Ascending aorta (tissue), 2 donors: ENCODE results near the gene GRID2. TPM values are rescaled to one million over a fixed set of nuclear protein-coding genes. Genes with fewer than 3 reads are reported as not detected.

Source experiments
- DNase-seq, 2 donors: peaks; one replicate each; pipeline ENCODE4 v3.0.0-alpha.2; 2019; ENCODE audit warnings: low spot score in 2 of 2
- H3K27ac ChIP-seq, 2 donors: fragments of 200-600 bp; sonication (generic); one replicate each; pipeline ENCODE4 v1.5.1; 2016 to 2017; ENCODE audit warnings: mild to moderate bottlenecking in 1 of 2
- H3K27me3 ChIP-seq: fragments of 200-600 bp; sonication (generic); one replicate; pipeline ENCODE4 v1.5.1; 2017
- H3K36me3 ChIP-seq, 2 donors: fragments of 200-600 bp; sonication (generic); one replicate each; pipeline ENCODE4 v1.5.1; 2016
- H3K4me1 ChIP-seq, 2 donors: fragments of 200-600 bp; sonication (generic); one replicate each; pipeline ENCODE4 v1.5.1; 2016 to 2017; ENCODE audit warnings: mild to moderate bottlenecking in 1 of 2
- H3K4me3 ChIP-seq, 2 donors: fragments of 200-600 bp; sonication (generic); one replicate each; pipeline ENCODE4 v1.5.1; 2016 to 2017; ENCODE audit warnings: mild to moderate bottlenecking in 1 of 2
- H3K9me3 ChIP-seq, 2 donors: fragments of 200-600 bp; sonication (generic); one replicate each; pipeline ENCODE4 v1.5.1; 2016
- intact Hi-C: fragments of 100-400 bp; cut with DNase I; formaldehyde crosslinking; loops from one replicate; pipeline ENCODE4 v1.15.1; 2023
- total RNA-seq: library from RNA; depleted of rRNA; stranded (reverse); fragments of >200 nt; gene quantifications from one replicate; pipeline ENCODE4 v1.1.0, GENCODE V29; 2016
- TF ChIP-seq, protein P1 (sequence below), 3 experiments: fragments of 200-600 bp in 2 of 3; fragments of 450-650 bp in 1 of 3; sonication (generic) in 2 of 3; IDR thresholded peaks; one replicate each; pipeline ENCODE4 v1.5.1; 2016 to 2019; ENCODE audit warnings: antibody characterized with exemption in 3 of 3, mild to moderate bottlenecking in 1 of 3, moderate library complexity in 1 of 3

GRID2 gene
- total RNA-seq, 1 donor from 2014 or later = not detected

DNA sequence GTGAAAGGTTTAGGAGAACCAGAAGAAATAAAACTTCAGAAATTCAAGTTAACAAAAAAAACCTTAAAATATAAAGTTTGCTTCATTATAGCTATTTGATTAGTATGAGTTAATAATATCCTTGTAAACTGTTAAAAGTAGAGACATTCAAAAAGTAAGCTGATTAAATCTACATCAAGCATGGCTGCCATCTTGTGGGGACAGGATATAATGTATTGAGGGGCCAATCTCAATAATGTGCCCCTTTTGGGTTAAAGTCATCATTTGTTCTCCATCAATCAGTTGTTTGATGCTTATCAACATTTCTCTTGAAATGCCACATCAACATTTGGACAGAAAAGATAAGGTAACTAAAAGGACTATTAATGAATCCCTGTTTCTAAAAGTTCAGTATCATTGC, 4.6 kb upstream of the GRID2 start:
- no peak for DNase-seq
- H3K4me3 ChIP-seq = no peak overlapping the region
- TF ChIP-seq, protein P1, sequence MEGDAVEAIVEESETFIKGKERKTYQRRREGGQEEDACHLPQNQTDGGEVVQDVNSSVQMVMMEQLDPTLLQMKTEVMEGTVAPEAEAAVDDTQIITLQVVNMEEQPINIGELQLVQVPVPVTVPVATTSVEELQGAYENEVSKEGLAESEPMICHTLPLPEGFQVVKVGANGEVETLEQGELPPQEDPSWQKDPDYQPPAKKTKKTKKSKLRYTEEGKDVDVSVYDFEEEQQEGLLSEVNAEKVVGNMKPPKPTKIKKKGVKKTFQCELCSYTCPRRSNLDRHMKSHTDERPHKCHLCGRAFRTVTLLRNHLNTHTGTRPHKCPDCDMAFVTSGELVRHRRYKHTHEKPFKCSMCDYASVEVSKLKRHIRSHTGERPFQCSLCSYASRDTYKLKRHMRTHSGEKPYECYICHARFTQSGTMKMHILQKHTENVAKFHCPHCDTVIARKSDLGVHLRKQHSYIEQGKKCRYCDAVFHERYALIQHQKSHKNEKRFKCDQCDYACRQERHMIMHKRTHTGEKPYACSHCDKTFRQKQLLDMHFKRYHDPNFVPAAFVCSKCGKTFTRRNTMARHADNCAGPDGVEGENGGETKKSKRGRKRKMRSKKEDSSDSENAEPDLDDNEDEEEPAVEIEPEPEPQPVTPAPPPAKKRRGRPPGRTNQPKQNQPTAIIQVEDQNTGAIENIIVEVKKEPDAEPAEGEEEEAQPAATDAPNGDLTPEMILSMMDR (IDR thresholded peaks at IDR 0.05) = no peak
- no peaks in the 10 kb centered on the region for H3K4me1 ChIP-seq
- intact Hi-C loops = no loop called here
- H3K27ac ChIP-seq = no peak overlapping the region
- H3K27me3 ChIP-seq = no peaks in the 10 kb centered on the region
- H3K36me3 ChIP-seq = no peaks in the 10 kb centered on the region
- no peaks in the 10 kb centered on the region for H3K9me3 ChIP-seq

DNA sequence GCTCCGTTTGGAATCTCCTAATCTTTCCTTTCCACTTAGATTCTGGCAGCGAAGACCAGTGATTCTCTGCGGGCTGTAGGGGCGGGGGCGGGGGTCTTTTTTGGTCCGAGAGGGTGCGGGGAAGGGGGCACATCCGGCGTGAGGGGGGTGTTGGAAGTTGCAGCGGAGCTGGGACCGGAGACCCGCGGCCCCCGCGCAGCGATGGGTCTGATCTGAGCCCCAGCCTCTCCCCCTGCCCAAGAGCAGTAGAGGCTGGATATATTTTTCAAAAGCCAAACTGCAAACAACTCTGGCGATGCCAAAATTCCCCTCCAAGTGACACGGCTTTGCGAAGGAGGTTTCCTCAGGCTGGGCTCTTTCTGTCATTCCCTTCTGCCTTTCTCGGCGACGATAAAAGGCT, 355 bp downstream of the GRID2 start:
- peaks cover 4 to 9% of the 10 kb centered on the region in 2 donors for H3K4me1 ChIP-seq
- H3K4me3 ChIP-seq = peak overlapping the region; percentile 34 to 54
- intact Hi-C loops = no loop called here
- peaks cover 6% of the 10 kb centered on the region for H3K27me3 ChIP-seq
- DNase-seq = no peak
- no peaks in the 10 kb centered on the region for H3K9me3 ChIP-seq
- H3K27ac ChIP-seq = no peak overlapping the region
- TF ChIP-seq, protein P1 (IDR thresholded peaks at IDR 0.05) = no peak
- H3K36me3 ChIP-seq = no peaks in the 10 kb centered on the region

DNA sequence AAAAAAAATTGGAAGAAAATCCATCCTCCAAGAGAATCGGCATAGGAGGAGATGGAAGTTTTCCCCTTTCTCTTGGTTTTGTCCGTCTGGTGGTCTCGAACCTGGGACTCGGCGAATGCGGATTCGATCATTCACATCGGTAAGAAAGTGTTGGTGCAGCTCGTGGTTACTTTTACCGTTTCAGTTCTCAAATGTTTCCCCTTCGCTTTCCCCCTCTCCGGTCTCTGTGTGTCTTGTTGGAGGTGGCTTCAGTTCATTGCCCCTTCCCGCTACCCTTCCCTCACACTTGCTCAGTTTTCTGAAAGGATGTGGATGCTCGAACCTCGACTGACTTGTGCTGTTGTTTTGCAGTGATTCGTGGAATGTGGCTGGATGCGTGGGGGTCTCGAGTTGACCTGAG, 840 bp downstream of the GRID2 start:
- H3K27me3 ChIP-seq = peaks cover 6% of the 10 kb centered on the region
- H3K27ac ChIP-seq = no peak overlapping the region
- TF ChIP-seq, protein P1 (IDR thresholded peaks at IDR 0.05) = no peak
- no peaks in the 10 kb centered on the region for H3K9me3 ChIP-seq
- intact Hi-C loops = no loop called here
- no peaks in the 10 kb centered on the region for H3K36me3 ChIP-seq
- no peak for DNase-seq
- peak overlapping the region; percentile 34 to 54 for H3K4me3 ChIP-seq
- peaks cover 4 to 9% of the 10 kb centered on the region in 2 donors for H3K4me1 ChIP-seq

DNA sequence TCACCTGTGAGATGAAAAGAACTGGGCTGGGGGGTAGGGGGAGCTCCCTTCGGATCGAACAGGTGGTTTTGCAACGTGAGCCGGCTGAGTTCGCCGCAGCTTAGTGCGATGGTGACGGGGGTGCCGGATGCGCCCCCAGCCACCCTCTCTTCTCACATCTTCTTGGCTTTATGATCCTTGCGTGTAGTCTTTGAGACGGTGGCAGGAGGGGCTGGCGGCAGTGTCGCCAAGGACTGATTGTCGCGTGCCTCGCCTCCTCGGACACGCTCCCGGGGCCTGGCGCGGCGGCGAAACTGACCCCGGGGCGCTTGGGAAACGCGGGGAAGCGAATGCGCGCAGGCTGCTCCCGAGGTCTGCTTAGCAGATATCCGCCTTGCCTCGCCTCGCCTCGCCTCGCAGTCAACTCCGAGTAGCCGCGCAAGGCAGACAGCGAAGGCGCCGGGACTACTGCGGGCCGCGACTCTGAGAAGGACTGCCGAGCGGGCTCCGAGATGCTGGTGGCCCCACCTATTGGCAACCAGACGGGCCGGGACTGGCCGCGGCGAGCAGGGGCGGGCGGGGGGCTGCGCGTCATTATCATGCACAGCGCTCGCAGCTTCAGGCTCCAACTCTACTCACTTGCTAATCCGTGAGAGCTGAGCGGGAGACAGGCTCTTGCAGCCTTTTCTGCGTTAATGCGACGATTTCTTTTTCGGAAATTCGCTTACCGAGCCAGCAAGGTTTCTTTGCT, 1.5 kb downstream of the GRID2 start:
- Histone ChIP-seq H3K4me1 (peaks cover 4 to 9% of the 10 kb centered on the region in 2 donors), H3K9me3 (no peaks in the 10 kb centered on the region), H3K4me3 (peak overlapping the region; percentile 36 to 54), H3K36me3 (no peaks in the 10 kb centered on the region), H3K27ac (no peak overlapping the region), H3K27me3 (peaks cover 6% of the 10 kb centered on the region)
- TF ChIP-seq, protein P1 (IDR thresholded peaks at IDR 0.05) = no peak
- intact Hi-C loops = no loop called here
- no peak for DNase-seq

DNA sequence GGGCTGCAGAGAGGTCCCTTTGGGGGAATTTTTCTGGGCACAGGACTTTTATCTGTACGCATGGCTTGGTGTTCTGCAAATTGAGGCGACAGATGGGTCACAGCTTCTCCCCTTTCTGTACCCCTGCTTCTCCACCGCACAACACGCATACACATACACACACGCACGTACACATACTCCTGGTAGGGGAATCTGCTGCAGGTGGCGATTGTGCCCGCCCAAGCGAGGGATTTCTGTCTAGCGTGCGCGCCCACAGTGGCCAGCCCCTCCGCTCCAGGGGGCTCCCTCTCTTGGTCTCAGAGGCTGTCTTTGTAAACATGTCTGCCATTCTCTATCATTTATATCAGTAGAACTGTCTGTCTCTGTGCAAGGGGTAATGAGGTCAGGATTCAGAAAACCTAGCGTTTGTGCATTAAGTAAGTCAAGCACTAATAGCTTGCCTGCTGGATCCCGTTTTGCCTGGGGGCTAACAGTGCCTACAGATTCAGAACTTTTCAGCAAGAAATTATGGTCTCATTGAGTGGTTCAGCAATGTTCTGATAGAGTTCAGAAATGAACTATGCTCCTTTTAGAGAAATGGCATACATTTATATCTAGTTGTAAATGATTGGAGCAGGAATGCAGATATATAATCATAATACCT, 2.2 kb downstream of the GRID2 start:
- Histone ChIP-seq H3K36me3 (no peaks in the 10 kb centered on the region), H3K27me3 (peaks cover 6% of the 10 kb centered on the region), H3K27ac (no peak overlapping the region), H3K9me3 (no peaks in the 10 kb centered on the region), H3K4me1 (peaks cover 4 to 9% of the 10 kb centered on the region in 2 donors), H3K4me3 (peak overlapping the region; percentile 36 to 54)
- DNase-seq = no peak
- TF ChIP-seq, protein P1 (IDR thresholded peaks at IDR 0.05) = no peak
- intact Hi-C loops = no loop called here
